ENCODE results near the gene ADPGK. TPM values are rescaled to one million over a fixed set of nuclear protein-coding genes. Genes with fewer than 3 reads are reported as not detected.

ADPGK gene
- total RNA-seq, 2 experiments from 2014 or later, result 63.7 to 65.1 TPM

GRCh38 chr15:72754096-72754495 lies 29.5 kb downstream of the ADPGK start:
- H3K9me3 Mint-ChIP-seq, result no peaks in the 10 kb centered on the region
- intact Hi-C loops (cut with micrococcal nuclease), result no loop called here
- TF ChIP-seq, protein P1, sequence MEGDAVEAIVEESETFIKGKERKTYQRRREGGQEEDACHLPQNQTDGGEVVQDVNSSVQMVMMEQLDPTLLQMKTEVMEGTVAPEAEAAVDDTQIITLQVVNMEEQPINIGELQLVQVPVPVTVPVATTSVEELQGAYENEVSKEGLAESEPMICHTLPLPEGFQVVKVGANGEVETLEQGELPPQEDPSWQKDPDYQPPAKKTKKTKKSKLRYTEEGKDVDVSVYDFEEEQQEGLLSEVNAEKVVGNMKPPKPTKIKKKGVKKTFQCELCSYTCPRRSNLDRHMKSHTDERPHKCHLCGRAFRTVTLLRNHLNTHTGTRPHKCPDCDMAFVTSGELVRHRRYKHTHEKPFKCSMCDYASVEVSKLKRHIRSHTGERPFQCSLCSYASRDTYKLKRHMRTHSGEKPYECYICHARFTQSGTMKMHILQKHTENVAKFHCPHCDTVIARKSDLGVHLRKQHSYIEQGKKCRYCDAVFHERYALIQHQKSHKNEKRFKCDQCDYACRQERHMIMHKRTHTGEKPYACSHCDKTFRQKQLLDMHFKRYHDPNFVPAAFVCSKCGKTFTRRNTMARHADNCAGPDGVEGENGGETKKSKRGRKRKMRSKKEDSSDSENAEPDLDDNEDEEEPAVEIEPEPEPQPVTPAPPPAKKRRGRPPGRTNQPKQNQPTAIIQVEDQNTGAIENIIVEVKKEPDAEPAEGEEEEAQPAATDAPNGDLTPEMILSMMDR (IDR thresholded peaks at IDR 0.05), result no peak
- no peak overlapping the region for H3K27ac Mint-ChIP-seq
- no peak overlapping the region for H3K4me3 Mint-ChIP-seq
- no peak for ATAC-seq
- peaks cover 23% of the 10 kb centered on the region for H3K4me1 Mint-ChIP-seq (ENCODE audit: low read depth)
- POLR2A ChIA-PET, result no interaction called here
- CTCF ChIA-PET, result interaction anchor here (1.3 to 2.6 kb wide), 2 partner anchors 15 to 31 kb away, joined by 5 to 10 read pairs; no protein-coding TSS in a partner anchor
- DNase-seq, result no peak
- H3K27me3 Mint-ChIP-seq, result no peaks in the 10 kb centered on the region
- H3K36me3 Mint-ChIP-seq (ENCODE audit: low read depth), result peaks cover 46% of the 10 kb centered on the region

- intact Hi-C loops (cut with micrococcal nuclease), result no loop called here
- Mint-ChIP-seq H3K27ac (peak overlapping the region; percentile 2), H3K9me3 (no peaks in the 10 kb centered on the region), H3K4me3 (no peak overlapping the region), H3K4me1 (ENCODE audit: low read depth) (peaks cover 23% of the 10 kb centered on the region), H3K36me3 (ENCODE audit: low read depth) (peaks cover 45% of the 10 kb centered on the region), H3K27me3 (no peaks in the 10 kb centered on the region)
- ChIA-PET CTCF (interaction anchor here (1.4 to 2.6 kb wide), 4 partner anchors 13 to 81 kb away, joined by 3 to 16 read pairs (median 8); no protein-coding TSS in a partner anchor), POLR2A (interaction anchor here (1.4 to 1.5 kb wide), 2 partner anchors 13 to 18 kb away, joined by 4 to 6 read pairs; no protein-coding TSS in a partner anchor)
- no peak for ATAC-seq
- TF ChIP-seq, protein P1 (IDR thresholded peaks at IDR 0.05), result no peak
- DNase-seq, result peak; percentile 8
Observed at GRCh38 chr15:72751751-72752455, 31.7 kb downstream of the ADPGK start.

DNA sequence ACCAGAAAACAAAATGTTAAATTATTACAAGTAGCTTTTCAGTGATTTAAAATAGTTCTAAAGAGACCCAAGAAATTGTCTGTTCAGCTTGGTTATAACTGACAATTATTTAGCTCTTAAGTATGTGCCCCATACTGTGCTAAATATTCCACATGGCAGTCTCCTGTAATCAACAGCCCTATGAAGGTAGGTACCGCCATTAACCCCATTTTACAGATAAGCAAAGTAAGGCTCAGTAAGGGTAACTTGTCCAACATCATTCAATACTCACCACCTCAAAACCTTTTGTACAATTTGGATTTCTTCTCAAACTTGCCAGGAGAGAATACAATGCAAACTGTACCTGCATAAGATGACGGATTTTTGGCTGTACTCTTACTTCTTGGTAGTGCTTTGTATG lies 33.9 kb downstream of the ADPGK start:
- ChIA-PET POLR2A (interaction anchor here (0.7 to 1.0 kb wide), 2 partner anchors 30 to 43 kb away, joined by 3 read pairs; no protein-coding TSS in a partner anchor), CTCF (interaction anchor here (1.3 to 1.9 kb wide), 2 partner anchors 28 to 150 kb away, joined by 6 to 7 read pairs; no protein-coding TSS in a partner anchor)
- Mint-ChIP-seq H3K27ac (no peak overlapping the region), H3K4me1 (ENCODE audit: low read depth) (peaks cover 18% of the 10 kb centered on the region), H3K9me3 (no peaks in the 10 kb centered on the region), H3K4me3 (no peak overlapping the region), H3K27me3 (no peaks in the 10 kb centered on the region), H3K36me3 (ENCODE audit: low read depth) (peaks cover 39% of the 10 kb centered on the region)
- TF ChIP-seq, protein P1 (IDR thresholded peaks at IDR 0.05), result no peak
- ATAC-seq (no peak), DNase-seq (no peak)
- intact Hi-C loops (cut with micrococcal nuclease), result no loop called here

GRCh38 chr15:72740219-72740618 lies 43.3 kb downstream of the ADPGK start:
- POLR2A ChIA-PET, result interaction anchor here (1.6 kb wide), 1 partner anchor 54 kb away, joined by 3 read pairs; the partner anchor contains the start of genes BBS4 and HIGD2B
- DNase-seq (no peak), ATAC-seq (peak; percentile 85)
- Mint-ChIP-seq H3K27me3 (no peaks in the 10 kb centered on the region), H3K9me3 (no peaks in the 10 kb centered on the region), H3K4me3 (no peak overlapping the region), H3K27ac (peak overlapping the region; percentile 76), H3K36me3 (ENCODE audit: low read depth) (peaks cover 44% of the 10 kb centered on the region), H3K4me1 (ENCODE audit: low read depth) (peaks cover 21% of the 10 kb centered on the region)
- intact Hi-C loops (cut with micrococcal nuclease), result no loop called here
- CTCF ChIA-PET, result interaction anchor here (1.2 to 2.7 kb wide), 5 partner anchors 12 to 513 kb away, joined by 3 to 21 read pairs (median 5); no protein-coding TSS in a partner anchor
- TF ChIP-seq, protein P1 (IDR thresholded peaks at IDR 0.05), result no peak

- Mint-ChIP-seq H3K36me3 (ENCODE audit: low read depth) (peaks cover 44% of the 10 kb centered on the region), H3K9me3 (no peaks in the 10 kb centered on the region), H3K4me3 (no peak overlapping the region), H3K27ac (no peak overlapping the region), H3K4me1 (ENCODE audit: low read depth) (peaks cover 21% of the 10 kb centered on the region), H3K27me3 (no peaks in the 10 kb centered on the region)
- DNase-seq (no peak), ATAC-seq (no peak)
- POLR2A ChIA-PET, result interaction anchor here (1.5 kb wide), 1 partner anchor 10 kb away, joined by 4 read pairs; no protein-coding TSS in a partner anchor
- CTCF ChIA-PET, result interaction anchor here (2.7 kb wide), 1 partner anchor 15 kb away, joined by 10 read pairs; no protein-coding TSS in a partner anchor
- TF ChIP-seq, protein P1 (IDR thresholded peaks at IDR 0.05), result no peak
- intact Hi-C loops (cut with micrococcal nuclease), result no loop called here
Observed at GRCh38 chr15:72737723-72738122, 45.8 kb downstream of the ADPGK start.
